ENCODE data around the gene C6orf118.

DNA sequence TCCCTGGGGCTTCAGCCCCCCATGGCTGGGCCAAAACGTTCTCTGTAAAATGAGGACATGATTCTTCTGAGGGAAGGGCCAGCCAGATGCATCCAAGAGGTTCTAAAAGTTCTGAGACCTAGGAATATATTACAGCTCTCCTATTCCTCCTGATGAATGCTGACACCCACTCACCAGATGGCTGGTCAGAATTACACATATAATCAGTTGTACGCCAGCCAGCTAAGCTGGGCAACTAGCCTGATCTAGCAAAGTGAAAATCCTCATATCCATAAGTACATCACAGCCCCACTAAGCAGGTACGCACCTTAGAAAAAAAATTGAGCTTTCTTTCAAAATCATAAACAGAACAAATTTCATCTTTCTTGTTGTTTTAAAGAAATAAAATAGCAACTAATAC, 34.8 kb downstream of the C6orf118 start:
- TF ChIP-seq, protein P1, sequence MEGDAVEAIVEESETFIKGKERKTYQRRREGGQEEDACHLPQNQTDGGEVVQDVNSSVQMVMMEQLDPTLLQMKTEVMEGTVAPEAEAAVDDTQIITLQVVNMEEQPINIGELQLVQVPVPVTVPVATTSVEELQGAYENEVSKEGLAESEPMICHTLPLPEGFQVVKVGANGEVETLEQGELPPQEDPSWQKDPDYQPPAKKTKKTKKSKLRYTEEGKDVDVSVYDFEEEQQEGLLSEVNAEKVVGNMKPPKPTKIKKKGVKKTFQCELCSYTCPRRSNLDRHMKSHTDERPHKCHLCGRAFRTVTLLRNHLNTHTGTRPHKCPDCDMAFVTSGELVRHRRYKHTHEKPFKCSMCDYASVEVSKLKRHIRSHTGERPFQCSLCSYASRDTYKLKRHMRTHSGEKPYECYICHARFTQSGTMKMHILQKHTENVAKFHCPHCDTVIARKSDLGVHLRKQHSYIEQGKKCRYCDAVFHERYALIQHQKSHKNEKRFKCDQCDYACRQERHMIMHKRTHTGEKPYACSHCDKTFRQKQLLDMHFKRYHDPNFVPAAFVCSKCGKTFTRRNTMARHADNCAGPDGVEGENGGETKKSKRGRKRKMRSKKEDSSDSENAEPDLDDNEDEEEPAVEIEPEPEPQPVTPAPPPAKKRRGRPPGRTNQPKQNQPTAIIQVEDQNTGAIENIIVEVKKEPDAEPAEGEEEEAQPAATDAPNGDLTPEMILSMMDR (IDR thresholded peaks at IDR 0.05; ENCODE audit: control extremely low read depth in 1 of 3, insufficient read depth in 1 of 3, low read depth in 1 of 3, low read length in 3 of 3) = no peak
- TF ChIP-seq POLR2A (IDR thresholded peaks at IDR 0.05; ENCODE audit: control extremely low read depth in 1 of 2, low read depth in 2 of 2, low read length in 2 of 2) = no peak
- TF ChIP-seq CBX5 (IDR thresholded peaks at IDR 0.05; ENCODE audit: low read depth, low read length) = no peak
- no peak for TF ChIP-seq EZH2 (IDR thresholded peaks at IDR 0.05; ENCODE audit: low read depth, low read length, severe bottlenecking)
- no peak for TF ChIP-seq POLR2AphosphoS5 (IDR thresholded peaks at IDR 0.05; ENCODE audit: low read depth, low read length)
- no peak for TF ChIP-seq EP300 (IDR thresholded peaks at IDR 0.05; ENCODE audit: borderline replicate concordance in 1 of 2, low read depth in 2 of 2, low read length in 2 of 2)
- no peak for TF ChIP-seq SIRT6 (IDR thresholded peaks at IDR 0.05; ENCODE audit: low read length)
- TF ChIP-seq JUN (IDR thresholded peaks at IDR 0.05; ENCODE audit: low read depth, low read length) = no peak
- TF ChIP-seq RXRA (IDR thresholded peaks at IDR 0.05; ENCODE audit: insufficient read depth, low read depth, low read length) = no peak
- TF ChIP-seq, protein P2, sequence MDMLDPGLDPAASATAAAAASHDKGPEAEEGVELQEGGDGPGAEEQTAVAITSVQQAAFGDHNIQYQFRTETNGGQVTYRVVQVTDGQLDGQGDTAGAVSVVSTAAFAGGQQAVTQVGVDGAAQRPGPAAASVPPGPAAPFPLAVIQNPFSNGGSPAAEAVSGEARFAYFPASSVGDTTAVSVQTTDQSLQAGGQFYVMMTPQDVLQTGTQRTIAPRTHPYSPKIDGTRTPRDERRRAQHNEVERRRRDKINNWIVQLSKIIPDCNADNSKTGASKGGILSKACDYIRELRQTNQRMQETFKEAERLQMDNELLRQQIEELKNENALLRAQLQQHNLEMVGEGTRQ (IDR thresholded peaks at IDR 0.05; ENCODE audit: low read length) = no peak
- no peak for TF ChIP-seq BRCA1 (IDR thresholded peaks at IDR 0.05; ENCODE audit: low read depth, low read length)
- TF ChIP-seq SIX5 (IDR thresholded peaks at IDR 0.05; ENCODE audit: low read depth, low read length) = no peak
- TF ChIP-seq CHD2 (IDR thresholded peaks at IDR 0.05; ENCODE audit: low read length) = no peak
